GM23248 (cell line): ENCODE data around the gene LARP1B. TPM values are rescaled to one million over a fixed set of nuclear protein-coding genes. Genes with fewer than 3 reads are reported as not detected.
"Not testable (repeated sequence)": the region's sequence is repeated elsewhere in the genome, so short reads cannot be mapped to it uniquely, and the experiment has no call there.

Experiments used
- DNase-seq: peaks from one replicate; pipeline ENCODE4 v3.0.0-alpha.2; 2015
- H2AFZ ChIP-seq: fragments of 200-600 bp; sonication (generic); 2 replicates; pipeline ENCODE4 v1.6.1; 2016; ENCODE audit warnings: antibody characterized with exemption
- H3F3A ChIP-seq: fragments of 200-600 bp; sonication (generic); 2 replicates; pipeline ENCODE4 v1.6.1; 2016; ENCODE audit warnings: mild to moderate bottlenecking, antibody characterized with exemption, mixed run types; ENCODE audit not compliant: insufficient read depth
- H3K27ac ChIP-seq: fragments of 200-600 bp; sonication (generic); 2 replicates; pipeline ENCODE4 v1.5.1; 2016; ENCODE audit warnings: mild to moderate bottlenecking
- H3K27me3 ChIP-seq: fragments of 200-600 bp; sonication (generic); replicated peaks from 2 replicates; pipeline ENCODE4 v1.6.1; 2016; ENCODE audit warnings: mild to moderate bottlenecking; ENCODE audit not compliant: insufficient read depth
- H3K36me3 ChIP-seq: fragments of 200-600 bp; sonication (generic); 2 replicates; pipeline ENCODE4 v1.6.1; 2016; ENCODE audit warnings: low read depth, mild to moderate bottlenecking
- H3K4me1 ChIP-seq: fragments of 200-600 bp; sonication (generic); 2 replicates; pipeline ENCODE4 v1.6.1; 2016; ENCODE audit warnings: mild to moderate bottlenecking; ENCODE audit not compliant: insufficient read depth
- H3K4me2 ChIP-seq: fragments of 200-600 bp; sonication (generic); one replicate; pipeline ENCODE4 v1.6.1; 2016; ENCODE audit warnings: mild to moderate bottlenecking; ENCODE audit not compliant: unreplicated experiment
- H3K4me3 ChIP-seq: fragments of 200-600 bp; sonication (generic); 2 replicates; pipeline ENCODE4 v1.5.1; 2016; ENCODE audit warnings: mild to moderate bottlenecking
- H3K79me2 ChIP-seq: fragments of 200-600 bp; sonication (generic); 2 replicates; pipeline ENCODE4 v1.6.1; 2016; ENCODE audit warnings: mild to moderate bottlenecking; ENCODE audit not compliant: insufficient read depth
- H3K9ac ChIP-seq: fragments of 200-600 bp; sonication (generic); 2 replicates; pipeline ENCODE4 v1.6.1; 2016; ENCODE audit warnings: mild to moderate bottlenecking
- H3K9me2 ChIP-seq: fragments of 200-600 bp; sonication (generic); 2 replicates; pipeline ENCODE4 v1.6.1; 2016; ENCODE audit warnings: mixed run types, mild to moderate bottlenecking, moderate library complexity; ENCODE audit not compliant: insufficient read depth
- H3K9me3 ChIP-seq: fragments of 200-600 bp; sonication (generic); one replicate; pipeline ENCODE4 v1.6.1; 2017; ENCODE audit warnings: low read depth
- H4K20me1 ChIP-seq: fragments of 200-600 bp; sonication (generic); 2 replicates; pipeline ENCODE4 v1.6.0; 2016; ENCODE audit not compliant: insufficient read depth
- EZH2 ChIP-seq: fragments of 200-600 bp; sonication (generic); IDR thresholded peaks from 2 replicates; pipeline ENCODE4 v1.6.1; 2018; ENCODE audit warnings: antibody characterized with exemption, mild to moderate bottlenecking; ENCODE audit not compliant: insufficient read depth, poor library complexity, severe bottlenecking
- EZH2phosphoT487 ChIP-seq: fragments of 200-600 bp; sonication (generic); IDR thresholded peaks from 2 replicates; pipeline ENCODE4 v1.6.1; 2018; ENCODE audit warnings: antibody characterized with exemption, moderate library complexity, mild to moderate bottlenecking, low read depth; ENCODE audit not compliant: insufficient read depth
- WGBS, 2 experiments: methylation state at CpG; one replicate each; pipeline ENCODE4 v1.1.6; 2015 to 2017; ENCODE audit warnings: low lambda C conversion rate in 2 of 2, low coverage in 1 of 2; ENCODE audit errors: missing lambda C conversion rate in 2 of 2; 5-methylcytosine and 5-hydroxymethylcytosine counted together
- in situ Hi-C: fragments of 300-500 bp; cut with MboI; formaldehyde crosslinking; loops from 2 replicates; pipeline ENCODE4 v1.15.0; 2020
- polyA plus RNA-seq: library from polyadenylated mRNA; unstranded; fragments of >200 nt; fragmentation: Nextera tagmentation; extraction: Ambion mirVana; gene quantifications from 2 replicates; pipeline ENCODE4 v1.2.1, GENCODE V29; 2016
- total RNA-seq: library from RNA; depleted of rRNA; stranded (reverse); fragments of >200 nt; shearing (Covaris generic); gene quantifications from 2 replicates; pipeline ENCODE4 v1.2.3, GENCODE V29; 2014

The LARP1B gene
- total and polyA plus RNA-seq, 2 experiments from 2014 or later, result 5.7 to 16.0 TPM

DNA sequence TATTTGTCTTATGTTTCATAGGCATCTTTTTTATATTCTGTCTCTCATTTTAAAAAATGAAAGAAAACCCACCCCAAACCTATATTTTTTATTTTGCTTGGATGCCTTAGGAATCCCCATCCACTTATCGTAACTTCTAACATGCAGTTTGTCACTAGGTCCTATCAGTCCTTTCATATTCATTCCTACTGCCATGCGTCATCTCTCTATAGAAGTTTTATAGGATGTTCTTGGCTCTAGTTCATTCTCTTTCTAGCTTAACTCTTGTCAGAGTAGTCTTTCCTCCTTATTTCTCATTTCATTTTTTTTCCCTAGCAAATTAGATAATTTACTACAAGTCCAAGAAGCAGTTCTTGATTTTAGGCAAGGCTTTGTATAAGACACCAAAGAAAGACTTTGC is 92.7 kb downstream of the LARP1B start:
- no peaks in the 10 kb centered on the region for H4K20me1 ChIP-seq
- TF ChIP-seq EZH2phosphoT487 (no peak), EZH2 (no peak)
- H3K4me2 ChIP-seq, result no peak overlapping the region
- no peaks in the 10 kb centered on the region for H3K9me3 ChIP-seq
- in situ Hi-C loops, result no loop called here
- no peaks in the 10 kb centered on the region for H3K36me3 ChIP-seq
- no peak overlapping the region for H2AFZ ChIP-seq
- no peaks in the 10 kb centered on the region for H3K79me2 ChIP-seq
- no peaks in the 10 kb centered on the region for H3F3A ChIP-seq
- no peak overlapping the region for H3K9ac ChIP-seq
- WGBS, 2 experiments, result 92 to 96% methylated on average over 2 of the region's 2 CpGs
- H3K4me1 ChIP-seq, result no peaks in the 10 kb centered on the region
- H3K4me3 ChIP-seq, result no peak overlapping the region
- H3K27ac ChIP-seq, result no peak overlapping the region
- H3K27me3 ChIP-seq, result no peaks in the 10 kb centered on the region
- no peaks in the 10 kb centered on the region for H3K9me2 ChIP-seq
- DNase-seq, result no peak

DNA sequence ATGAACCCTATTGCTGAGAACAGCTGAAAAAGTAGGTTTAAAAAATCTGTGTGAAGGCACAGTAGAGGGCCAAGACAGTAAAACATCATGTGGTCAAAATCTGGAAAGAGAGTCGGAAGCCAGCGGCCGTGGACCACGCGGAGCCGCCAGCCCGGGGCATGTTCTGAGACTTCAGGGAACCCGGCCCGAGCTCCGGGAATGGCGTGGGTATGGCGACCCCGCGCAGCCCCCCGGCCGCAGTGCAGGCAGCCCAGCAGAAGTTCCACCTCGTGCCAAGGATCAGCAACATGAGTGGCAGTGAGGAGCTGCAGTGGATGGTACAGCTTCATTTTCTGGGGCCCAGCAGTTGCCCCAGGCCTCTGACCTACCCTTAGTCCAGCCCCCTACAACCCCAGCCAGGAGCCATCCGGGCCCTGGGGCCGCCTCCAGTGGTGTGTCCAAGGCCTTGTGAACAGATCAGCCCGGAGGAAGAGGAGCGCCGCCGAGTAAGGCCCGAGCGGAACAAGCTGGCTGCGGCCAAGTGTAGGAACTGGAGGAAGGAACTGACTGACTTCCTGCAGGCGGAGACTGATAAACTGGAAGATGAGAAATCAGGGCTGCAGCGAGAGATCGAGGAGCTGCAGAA is 94.2 kb downstream of the LARP1B start:
- Histone ChIP-seq H3K79me2 (no peaks in the 10 kb centered on the region), H3K9me3 (no peaks in the 10 kb centered on the region), H2AFZ (no peak overlapping the region), H3K4me2 (no peak overlapping the region), H3K9me2 (no peaks in the 10 kb centered on the region), H3F3A (no peaks in the 10 kb centered on the region), H4K20me1 (no peaks in the 10 kb centered on the region), H3K4me3 (no peak overlapping the region), H3K27me3 (no peaks in the 10 kb centered on the region), H3K9ac (no peak overlapping the region), H3K36me3 (no peaks in the 10 kb centered on the region), H3K27ac (no peak overlapping the region), H3K4me1 (no peaks in the 10 kb centered on the region)
- DNase-seq, result no peak
- in situ Hi-C loops, result no loop called here
- 97 to 99% methylated on average over 26 to 29 of the region's 29 CpGs for WGBS, 2 experiments
- TF ChIP-seq EZH2 (no peak), EZH2phosphoT487 (no peak)

DNA sequence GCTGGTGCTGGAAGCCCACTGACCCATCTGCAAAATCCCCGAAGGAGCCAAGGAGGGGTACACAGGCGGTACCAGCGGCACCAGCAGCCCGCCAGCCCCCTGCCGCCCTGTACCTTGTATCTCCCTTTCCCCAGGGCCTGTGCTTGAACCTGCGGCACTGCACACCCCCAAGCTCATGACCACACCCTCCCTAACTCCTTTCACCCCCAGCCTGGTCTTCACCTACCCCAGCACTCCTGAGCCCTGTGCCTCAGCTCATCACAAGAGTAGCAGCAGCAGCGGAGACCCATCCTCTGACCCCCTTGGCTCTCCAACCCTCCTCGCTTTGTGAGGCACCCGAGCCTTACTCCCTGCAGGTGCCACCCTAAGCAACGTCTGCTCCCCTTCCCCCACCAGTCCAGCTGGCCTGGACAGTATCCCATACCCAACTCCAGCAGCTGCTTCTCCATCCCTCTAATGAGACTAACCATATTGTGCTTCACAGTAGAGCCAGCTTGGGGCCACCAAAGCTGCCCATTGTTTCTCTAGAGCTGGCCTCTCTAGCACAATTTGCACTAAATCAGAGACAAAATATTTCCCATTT is 94.9 kb downstream of the LARP1B start:
- no peaks in the 10 kb centered on the region for H3K9me2 ChIP-seq
- no peak overlapping the region for H2AFZ ChIP-seq
- H4K20me1 ChIP-seq, result no peaks in the 10 kb centered on the region
- 95 to 96% methylated on average over 6 to 10 of the region's 10 CpGs for WGBS, 2 experiments
- no peaks in the 10 kb centered on the region for H3K36me3 ChIP-seq
- DNase-seq, result no peak
- no peaks in the 10 kb centered on the region for H3K4me1 ChIP-seq
- in situ Hi-C loops, result no loop called here
- TF ChIP-seq EZH2phosphoT487 (no peak), EZH2 (no peak)
- H3F3A ChIP-seq, result no peaks in the 10 kb centered on the region
- no peaks in the 10 kb centered on the region for H3K27me3 ChIP-seq
- no peak overlapping the region for H3K4me2 ChIP-seq
- no peaks in the 10 kb centered on the region for H3K79me2 ChIP-seq
- H3K27ac ChIP-seq, result no peak overlapping the region
- no peak overlapping the region for H3K4me3 ChIP-seq
- no peaks in the 10 kb centered on the region for H3K9me3 ChIP-seq
- H3K9ac ChIP-seq, result no peak overlapping the region

DNA sequence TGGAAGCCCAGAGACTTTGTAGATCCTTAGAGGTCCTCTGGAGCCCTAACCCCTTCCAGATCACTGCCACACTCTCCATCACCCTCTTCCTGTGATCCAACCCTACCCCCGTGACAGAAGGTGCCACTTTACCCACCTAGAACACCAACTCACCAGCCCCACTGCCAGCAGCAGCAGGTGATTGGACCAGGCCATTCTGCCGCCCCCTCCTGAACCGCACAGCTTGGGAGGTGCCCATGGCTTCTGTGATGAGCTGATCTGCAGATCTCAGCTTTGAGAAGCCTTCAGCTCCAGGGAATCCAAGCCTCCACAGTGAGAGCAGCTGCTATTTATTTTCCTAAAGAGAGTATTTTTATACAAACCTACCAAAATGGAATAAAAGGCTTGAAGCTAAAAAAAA is 95.4 kb downstream of the LARP1B start:
- H3K9me2 ChIP-seq, H3K4me3 ChIP-seq, H2AFZ ChIP-seq, H3K36me3 ChIP-seq, H3K4me2 ChIP-seq, in situ Hi-C loops, H3K4me1 ChIP-seq, DNase-seq, H3F3A ChIP-seq, H3K79me2 ChIP-seq, H3K27me3 ChIP-seq, H3K9ac ChIP-seq, H3K27ac ChIP-seq, H4K20me1 ChIP-seq, H3K9me3 ChIP-seq: not testable (repeated sequence)
- 83 to 98% methylated on average over 3 of the region's 3 CpGs for WGBS, 2 experiments

DNA sequence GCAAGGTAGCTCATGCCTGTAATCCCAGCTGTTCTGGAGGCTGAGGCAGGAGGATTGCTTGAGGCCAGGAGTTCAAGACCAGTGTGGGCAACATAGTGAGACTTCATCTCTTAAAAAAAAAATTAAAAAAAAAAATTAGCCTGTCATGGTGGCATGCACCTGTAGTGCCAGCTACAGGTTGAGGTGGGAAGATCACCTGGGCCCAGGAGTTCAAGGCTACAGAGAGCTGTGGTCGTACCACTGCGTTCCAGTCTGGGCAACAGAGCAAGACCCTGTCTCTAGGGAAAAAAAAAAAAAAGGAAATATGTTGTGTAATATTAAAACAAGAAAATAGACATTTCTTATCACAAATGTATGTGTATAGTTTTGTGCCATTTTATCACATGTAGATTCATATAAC is 97.8 kb downstream of the LARP1B start:
- H3K27ac ChIP-seq, result no peak overlapping the region
- H3F3A ChIP-seq, result 0 out of 2 replicates have a peak, but pooled peaks cover 5% of the 10 kb centered on the region
- no peak overlapping the region for H3K9ac ChIP-seq
- no peak for DNase-seq
- H3K4me2 ChIP-seq, result no peak overlapping the region
- in situ Hi-C loops, result no loop called here
- peaks cover 19% of the 10 kb centered on the region for H3K4me1 ChIP-seq
- no peak overlapping the region for H3K4me3 ChIP-seq
- no peak overlapping the region for H2AFZ ChIP-seq
- H3K9me3 ChIP-seq, result no peaks in the 10 kb centered on the region
- H3K79me2 ChIP-seq, result no peaks in the 10 kb centered on the region
- no peaks in the 10 kb centered on the region for H3K27me3 ChIP-seq
- 93 to 95% methylated on average over 2 of the region's 2 CpGs for WGBS, 2 experiments
- H4K20me1 ChIP-seq, result no peaks in the 10 kb centered on the region
- TF ChIP-seq EZH2phosphoT487 (no peak), EZH2 (no peak)
- H3K36me3 ChIP-seq, result no peaks in the 10 kb centered on the region
- H3K9me2 ChIP-seq, result no peaks in the 10 kb centered on the region
